Lower leg skin (tissue), 3 donors: ENCODE results near the gene CA12.

Experiments
- CTCF ChIP-seq, 3 donors: fragments of 450-650 bp; IDR thresholded peaks; one replicate each; pipeline ENCODE4 v1.5.1; 2016; ENCODE audit warnings: antibody characterized with exemption in 3 of 3, mild to moderate bottlenecking in 3 of 3, moderate library complexity in 2 of 3
- POLR2A ChIP-seq, 2 donors: fragments of 450-650 bp; IDR thresholded peaks; one replicate each; pipeline ENCODE4 v1.6.1; 2016 to 2017; ENCODE audit warnings: antibody characterized with exemption in 2 of 2, mild to moderate bottlenecking in 1 of 2, moderate library complexity in 1 of 2

GRCh38 chr15:63372753-63373152, 8.9 kb downstream of the CA12 start:
- TF ChIP-seq CTCF (IDR thresholded peaks at IDR 0.05) (no peak), POLR2A (IDR thresholded peaks at IDR 0.05) (no peak)
